Esophagus (tissue), 2 donors: ENCODE measurements around the gene PRTN3. TPM values are rescaled to one million over a fixed set of nuclear protein-coding genes. Genes with fewer than 3 reads are reported as not detected.

ENCODE experiments used
- H3K27ac ChIP-seq, 2 donors: one replicate each; pipeline ENCODE4 v1.5.1; 2013; ENCODE audit warnings: low read depth in 2 of 2, mild to moderate bottlenecking in 2 of 2, inconsistent platforms in 1 of 2, low read length in 1 of 2, moderate library complexity in 1 of 2
- H3K27me3 ChIP-seq, 2 donors: one replicate each; pipeline ENCODE4 v1.6.1; 2013; ENCODE audit warnings: low read length in 2 of 2, control low read depth in 1 of 2, mild to moderate bottlenecking in 1 of 2; ENCODE audit not compliant: insufficient read depth in 2 of 2, control insufficient read depth in 1 of 2
- H3K36me3 ChIP-seq, 2 donors: one replicate each; pipeline ENCODE4 v1.6.1; 2013; ENCODE audit warnings: low read length in 1 of 2; ENCODE audit not compliant: control insufficient read depth in 2 of 2, insufficient read depth in 2 of 2
- H3K4me1 ChIP-seq, 2 donors: one replicate each; pipeline ENCODE4 v1.6.1; 2013; ENCODE audit warnings: low read length in 1 of 2; ENCODE audit not compliant: control insufficient read depth in 2 of 2, insufficient read depth in 2 of 2
- H3K4me3 ChIP-seq, 2 donors: one replicate each; pipeline ENCODE4 v1.5.1; 2013; ENCODE audit warnings: low read length in 2 of 2, mild to moderate bottlenecking in 2 of 2, low read depth in 1 of 2, moderate library complexity in 1 of 2
- H3K9me3 ChIP-seq, 2 donors: one replicate each; pipeline ENCODE4 v1.6.1; 2013; ENCODE audit warnings: mild to moderate bottlenecking in 2 of 2, low read depth in 1 of 2, low read length in 1 of 2, moderate library complexity in 1 of 2; ENCODE audit not compliant: control insufficient read depth in 2 of 2, insufficient read depth in 1 of 2
- WGBS, 2 donors: extraction: QIAGEN DNeasy Blood & Tissue Kit; methylation state at CpG; one replicate each; pipeline ENCODE4 v1.1.7; 2013; 5-methylcytosine and 5-hydroxymethylcytosine counted together
- polyA plus RNA-seq, 2 donors: library from polyadenylated mRNA; stranded (reverse); fragments of 200-250 nt; gene quantifications; one replicate each; pipeline ENCODE4 v1.2.3, GENCODE V29; 2013
- donor health status: healthy with polysubstance abuse.
- donor health status: Bipolar disorder and iron deficiency.

The PRTN3 gene
- polyA plus RNA-seq, 2 donors: not detected

GRCh38 chr19:863315-863620 is 22.5 kb downstream of the PRTN3 start:
- WGBS, 2 donors: 76% methylated on average over 7 of the region's 7 CpGs
- H3K36me3 ChIP-seq: peaks cover 0 to 6% of the 10 kb centered on the region in 2 donors
- no peaks in the 10 kb centered on the region for H3K9me3 ChIP-seq
- H3K4me3 ChIP-seq: no peak overlapping the region
- H3K27ac ChIP-seq: no peak overlapping the region
- peaks cover 0 to 8% of the 10 kb centered on the region in 2 donors for H3K4me1 ChIP-seq
- no peaks in the 10 kb centered on the region for H3K27me3 ChIP-seq

- Histone ChIP-seq H3K4me3 (no peak overlapping the region), H3K36me3 (peaks cover 0 to 29% of the 10 kb centered on the region in 2 donors), H3K27me3 (no peaks in the 10 kb centered on the region), H3K27ac (no peak overlapping the region), H3K4me1 (peaks cover 3 to 19% of the 10 kb centered on the region in 2 donors), H3K9me3 (no peaks in the 10 kb centered on the region)
- WGBS, 2 donors: 83 to 86% methylated on average over 35 to 38 of the region's 38 CpGs
Observed at GRCh38 chr19:866769-867300, 26.0 kb downstream of the PRTN3 start.

- WGBS, 2 donors: 75 to 78% methylated on average over 15 to 16 of the region's 16 CpGs
- Histone ChIP-seq H3K27ac (no peak overlapping the region), H3K9me3 (no peaks in the 10 kb centered on the region), H3K4me1 (peaks cover 3 to 21% of the 10 kb centered on the region in 2 donors), H3K36me3 (peaks cover 0 to 29% of the 10 kb centered on the region in 2 donors), H3K27me3 (no peaks in the 10 kb centered on the region), H3K4me3 (no peak overlapping the region)
Observed at GRCh38 chr19:867301-867793, 26.5 kb downstream of the PRTN3 start.

- peaks cover 3 to 21% of the 10 kb centered on the region in 2 donors for H3K4me1 ChIP-seq
- peaks cover 0 to 29% of the 10 kb centered on the region in 2 donors for H3K36me3 ChIP-seq
- no peaks in the 10 kb centered on the region for H3K9me3 ChIP-seq
- 93 to 94% methylated on average over 39 of the region's 39 CpGs for WGBS, 2 donors
- H3K27me3 ChIP-seq: no peaks in the 10 kb centered on the region
- no peak overlapping the region for H3K27ac ChIP-seq
- no peak overlapping the region for H3K4me3 ChIP-seq
Observed at GRCh38 chr19:867855-868457, 27.2 kb downstream of the PRTN3 start.

- Histone ChIP-seq H3K4me3 (no peak overlapping the region), H3K27ac (peak overlapping the region; percentile 77 to 86), H3K4me1 (peaks cover 3 to 21% of the 10 kb centered on the region in 2 donors), H3K27me3 (no peaks in the 10 kb centered on the region), H3K9me3 (no peaks in the 10 kb centered on the region), H3K36me3 (peaks cover 0 to 33% of the 10 kb centered on the region in 2 donors)
- WGBS, 2 donors: 86 to 91% methylated on average over 31 to 34 of the region's 34 CpGs
Observed at GRCh38 chr19:868458-869244, 27.9 kb downstream of the PRTN3 start.

GRCh38 chr19:869245-870177 is 28.7 kb downstream of the PRTN3 start:
- Histone ChIP-seq H3K27ac (peak overlapping the region; percentile 77 to 86), H3K9me3 (no peaks in the 10 kb centered on the region), H3K4me3 (no peak overlapping the region), H3K27me3 (no peaks in the 10 kb centered on the region), H3K4me1 (peaks cover 3 to 21% of the 10 kb centered on the region in 2 donors), H3K36me3 (peaks cover 0 to 34% of the 10 kb centered on the region in 2 donors)
- WGBS, 2 donors: 51 to 62% methylated on average over 29 of the region's 29 CpGs

- Histone ChIP-seq H3K4me1 (peaks cover 3 to 21% of the 10 kb centered on the region in 2 donors), H3K27me3 (no peaks in the 10 kb centered on the region), H3K4me3 (no peak overlapping the region), H3K36me3 (peaks cover 0 to 36% of the 10 kb centered on the region in 2 donors), H3K27ac (peak overlapping the region in 1 of 2 donors; percentile 18), H3K9me3 (no peaks in the 10 kb centered on the region)
- WGBS, 2 donors: 83 to 88% methylated on average over 8 of the region's 8 CpGs
Observed at GRCh38 chr19:870314-870713, 29.5 kb downstream of the PRTN3 start.

- Histone ChIP-seq H3K27me3 (no peaks in the 10 kb centered on the region), H3K4me1 (peaks cover 3 to 21% of the 10 kb centered on the region in 2 donors), H3K36me3 (peaks cover 0 to 38% of the 10 kb centered on the region in 2 donors), H3K4me3 (no peak overlapping the region), H3K27ac (peak overlapping the region in 1 of 2 donors; percentile 16), H3K9me3 (no peaks in the 10 kb centered on the region)
- WGBS, 2 donors: 81 to 83% methylated on average over 28 of the region's 28 CpGs
Observed at GRCh38 chr19:870963-871401, 30.2 kb downstream of the PRTN3 start.
